HepG2 (cell line): ENCODE data around the gene DHX8. TPM values are rescaled to one million over a fixed set of nuclear protein-coding genes. Genes with fewer than 3 reads are reported as not detected.

ENCODE experiments used
- HMGXB3 ChIP-seq: sonication (generic); formaldehyde crosslinking; IDR thresholded peaks from 2 replicates; pipeline ENCODE4 v1.4.0; 2020; ENCODE audit warnings: missing genetic modification reagents, borderline replicate concordance
- HOXA3 ChIP-seq: sonication (generic); formaldehyde crosslinking; IDR thresholded peaks from 2 replicates; pipeline ENCODE4 v1.5.0; 2020; ENCODE audit warnings: missing genetic modification reagents
- KLF9 ChIP-seq: IDR thresholded peaks from 2 replicates; pipeline ENCODE4 v1.6.1; 2016; ENCODE audit warnings: low read depth
- MXI1 ChIP-seq: IDR thresholded peaks from 3 replicates; pipeline ENCODE4 v1.6.1; 2012; ENCODE audit warnings: low read depth, low read length, inconsistent platforms, borderline replicate concordance
- NR2F6 ChIP-seq, 2 experiments: IDR thresholded peaks; 2 replicates each; pipeline ENCODE4 v1.6.1; 2016; ENCODE audit warnings: antibody characterized with exemption in 1 of 2, mild to moderate bottlenecking in 1 of 2
- PHB2 ChIP-seq: fragments of 450-650 bp; IDR thresholded peaks from 2 replicates; pipeline ENCODE4 v1.6.1; 2018; ENCODE audit not compliant: partially characterized antibody
- PTBP1 ChIP-seq: fragments of 200-400 bp; formaldehyde crosslinking; IDR thresholded peaks from 2 replicates; pipeline ENCODE4 v1.6.1; 2018; ENCODE audit warnings: low read length, low read depth; ENCODE audit not compliant: poor library complexity, severe bottlenecking
- SMAD1 ChIP-seq: sonication (generic); formaldehyde crosslinking; IDR thresholded peaks from 2 replicates; pipeline ENCODE4 v1.4.0; 2020; ENCODE audit warnings: missing genetic modification reagents, low read depth, mild to moderate bottlenecking, borderline replicate concordance
- TAF15 ChIP-seq: fragments of 200-400 bp; formaldehyde crosslinking; IDR thresholded peaks from one replicate; pipeline ENCODE4 v1.6.1; 2018; ENCODE audit warnings: mild to moderate bottlenecking, low read depth, low read length; ENCODE audit not compliant: poor library complexity, severe bottlenecking
- THAP7 ChIP-seq: sonication (generic); formaldehyde crosslinking; IDR thresholded peaks from 2 replicates; pipeline ENCODE4 v1.8.1; 2023; ENCODE audit warnings: mild to moderate bottlenecking, missing genetic modification reagents
- ZBTB3 ChIP-seq: sonication (generic); formaldehyde crosslinking; IDR thresholded peaks from 2 replicates; pipeline ENCODE4 v1.4.0; 2020; ENCODE audit warnings: low read depth, mild to moderate bottlenecking, moderate library complexity, missing genetic modification reagents, borderline replicate concordance
- ZBTB39 ChIP-seq: sonication (generic); formaldehyde crosslinking; IDR thresholded peaks from 2 replicates; pipeline ENCODE4 v1.5.0; 2020; ENCODE audit warnings: missing genetic modification reagents
- ZFP91 ChIP-seq: sonication (generic); formaldehyde crosslinking; IDR thresholded peaks from 2 replicates; pipeline ENCODE4 v1.9.0; 2022; ENCODE audit warnings: missing genetic modification reagents, mild to moderate bottlenecking, borderline replicate concordance
- ZNF138 ChIP-seq: sonication (generic); formaldehyde crosslinking; IDR thresholded peaks from 2 replicates; pipeline ENCODE4 v1.5.0; 2020; ENCODE audit warnings: mild to moderate bottlenecking, low read depth, missing genetic modification reagents
- ZNF234 ChIP-seq: sonication (generic); formaldehyde crosslinking; conservative IDR thresholded peaks from 2 replicates; pipeline ENCODE4 v1.5.1; 2020; ENCODE audit warnings: mild to moderate bottlenecking, missing genetic modification reagents
- ZNF496 ChIP-seq: sonication (generic); formaldehyde crosslinking; IDR thresholded peaks from 2 replicates; pipeline ENCODE4 v1.8.1; 2023; ENCODE audit warnings: mild to moderate bottlenecking, moderate library complexity, missing genetic modification reagents; ENCODE audit not compliant: insufficient replicate concordance
- ZNF576 ChIP-seq: sonication (generic); formaldehyde crosslinking; IDR thresholded peaks from 2 replicates; pipeline ENCODE4 v1.4.0; 2020; ENCODE audit warnings: mild to moderate bottlenecking, missing genetic modification reagents
- polyA plus RNA-seq, 8 experiments: library from polyadenylated mRNA; depleted of rRNA in 3 of 8; stranded (reverse) in 7 of 8; unstranded in 1 of 8; fragments of >200 nt; fragmentation: Illumina TruSeq in 4 of 8; extraction: Trizol in 4 of 8; gene quantifications; 2 replicates each; pipeline versions ENCODE4 v1.2.1 to v1.2.3, GENCODE V29; 2011 to 2016; ENCODE audit warnings: low read depth in 4 of 8, missing spikeins in 1 of 8, mixed read lengths in 1 of 8; ENCODE audit not compliant: insufficient read depth in 1 of 8
- total RNA-seq, 5 experiments: library from RNA; depleted of rRNA; stranded (reverse); fragments of >200 nt; fragmentation: Illumina TruSeq; extraction: Trizol; gene quantifications; 2 replicates each; pipeline ENCODE4 v1.2.3, GENCODE V29; 2016; ENCODE audit warnings: low read depth in 1 of 5

DHX8 gene
- total and polyA plus RNA-seq, 2 of the 13 experiments (the other 11 are each of a cell fraction or from before 2014, with no cell fraction given): 24.8 to 48.9 TPM

GRCh38 chr17:43479948-43480347 lies 3.8 kb upstream of the DHX8 start (continued):
- no peak for TF ChIP-seq ZNF138 (CRISPR knock-in tag)
- no peak for TF ChIP-seq PTBP1
- peak; percentile 82; the same call in 1 of the 2 replicates for TF ChIP-seq HOXA3
- TF ChIP-seq HMGXB3 (CRISPR knock-in tag): peak; percentile 93
- no peak for TF ChIP-seq PHB2
- TF ChIP-seq THAP7 (CRISPR knock-in tag): no peak
- TF ChIP-seq ZNF234 (CRISPR knock-in tag): no peak
- no peak for TF ChIP-seq ZFP91 (CRISPR knock-in tag)
- no peak for TF ChIP-seq SMAD1 (CRISPR knock-in tag)
- peak; percentile 98 for TF ChIP-seq NR2F6 (IDR thresholded peaks at IDR 0.05)
- TF ChIP-seq NR2F6 (CRISPR knock-in tag; IDR thresholded peaks at IDR 0.05): peak; percentile 98
- TF ChIP-seq TAF15: no peak
- no peak for TF ChIP-seq ZBTB39
- TF ChIP-seq ZBTB3 (CRISPR knock-in tag): no peak
- no peak for TF ChIP-seq MXI1
- TF ChIP-seq ZNF496: no peak
- TF ChIP-seq KLF9: no peak
- TF ChIP-seq ZNF576 (CRISPR knock-in tag): no peak
